GM18951 (cell line): ENCODE data around the gene TMEM106C.

ENCODE experiments used
- POLR2A ChIP-seq: IDR thresholded peaks from 4 replicates; pipeline ENCODE4 v1.6.1; 2011; ENCODE audit warnings: mild to moderate bottlenecking; ENCODE audit not compliant: insufficient read length, insufficient read depth; ENCODE audit errors: extremely low read depth
- in situ Hi-C: fragments of 300-500 bp; cut with MboI; formaldehyde crosslinking; loops from one replicate; pipeline ENCODE4 v1.12.0; 2022; ENCODE audit warnings: low sequenced_read_pairs, mixed read lengths, inconsistent platforms; ENCODE audit not compliant: unreplicated experiment

Gene TMEM106C

DNA sequence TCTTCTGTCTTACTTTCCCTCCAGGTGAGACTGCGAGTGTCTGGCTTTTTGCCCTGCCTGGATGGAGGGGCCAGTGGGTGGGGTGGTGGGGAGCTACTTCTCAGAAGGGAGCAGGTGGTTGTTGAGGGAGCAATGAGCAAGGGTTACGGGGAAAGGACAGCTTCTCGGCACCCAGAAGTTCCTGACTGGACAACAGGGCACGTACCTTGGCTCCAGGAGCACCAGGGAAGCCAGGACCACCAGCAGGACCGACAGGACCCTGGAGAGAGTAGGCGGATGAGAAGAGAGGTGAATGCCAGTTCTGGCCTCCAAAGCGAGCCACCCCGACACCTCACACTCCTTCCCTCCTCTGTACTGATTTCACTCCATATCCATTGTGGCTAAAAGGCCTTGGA lies 25.6 kb downstream of the TMEM106C start:
- in situ Hi-C loops, result no loop called here
- TF ChIP-seq POLR2A, result no peak

DNA sequence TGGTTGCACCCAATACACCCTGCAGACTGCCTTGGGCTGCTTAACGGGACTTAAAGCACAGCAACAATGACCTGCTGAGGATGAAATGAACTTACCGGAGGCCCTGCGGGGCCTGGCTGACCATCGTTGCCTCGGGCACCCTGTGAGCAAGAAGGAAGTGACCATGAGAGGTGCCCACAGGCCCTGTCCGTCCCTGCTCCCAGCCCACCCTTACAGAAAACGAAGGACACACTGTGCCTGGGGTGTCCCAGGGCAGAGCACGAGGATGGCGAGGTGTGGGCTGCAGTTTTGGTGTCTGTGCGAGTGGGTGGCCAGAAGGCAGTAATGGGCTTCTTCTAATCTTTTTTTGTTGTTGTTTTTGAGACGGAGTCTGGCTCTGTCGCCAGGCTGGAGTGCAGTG lies 26.3 kb downstream of the TMEM106C start:
- in situ Hi-C loops, result no loop called here
- no peak for TF ChIP-seq POLR2A

DNA sequence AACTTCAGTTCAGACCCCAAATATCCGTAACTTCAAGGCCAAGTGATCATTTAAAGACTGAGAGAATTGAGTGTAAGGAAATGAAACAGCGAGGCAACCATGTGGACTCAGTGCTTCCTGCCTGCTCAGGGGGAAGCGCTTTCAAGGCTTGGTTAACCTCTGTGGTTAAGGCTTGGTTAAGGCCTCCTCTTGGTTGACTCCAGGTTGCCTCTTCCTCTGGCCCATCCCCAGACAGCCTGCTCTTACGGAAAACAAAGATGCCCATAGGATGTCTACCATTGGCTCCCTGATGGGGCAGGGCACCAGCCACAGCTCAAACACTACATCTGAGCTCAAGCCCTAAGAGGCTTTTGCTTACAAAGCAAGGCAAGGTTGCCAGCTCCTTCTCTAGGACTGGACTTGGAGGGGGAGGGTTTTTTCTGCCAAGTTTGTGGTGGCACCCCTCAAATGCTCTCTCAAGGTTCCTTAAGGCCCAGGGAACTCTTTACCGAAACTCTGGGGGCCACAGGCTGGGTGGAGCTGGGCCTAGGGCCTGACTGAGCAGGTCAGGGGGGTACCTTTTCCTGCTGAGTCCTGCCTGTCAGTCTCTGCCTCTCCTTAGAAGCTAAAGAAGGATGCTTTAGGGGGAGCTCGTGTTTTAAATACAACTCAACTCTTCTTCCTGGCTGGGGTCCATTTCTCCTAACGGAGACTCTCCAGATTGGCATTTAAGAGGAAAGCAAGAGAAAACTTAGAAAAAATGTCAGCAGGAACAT lies 27.1 kb downstream of the TMEM106C start:
- no peak for TF ChIP-seq POLR2A
- in situ Hi-C loops, result no loop called here

DNA sequence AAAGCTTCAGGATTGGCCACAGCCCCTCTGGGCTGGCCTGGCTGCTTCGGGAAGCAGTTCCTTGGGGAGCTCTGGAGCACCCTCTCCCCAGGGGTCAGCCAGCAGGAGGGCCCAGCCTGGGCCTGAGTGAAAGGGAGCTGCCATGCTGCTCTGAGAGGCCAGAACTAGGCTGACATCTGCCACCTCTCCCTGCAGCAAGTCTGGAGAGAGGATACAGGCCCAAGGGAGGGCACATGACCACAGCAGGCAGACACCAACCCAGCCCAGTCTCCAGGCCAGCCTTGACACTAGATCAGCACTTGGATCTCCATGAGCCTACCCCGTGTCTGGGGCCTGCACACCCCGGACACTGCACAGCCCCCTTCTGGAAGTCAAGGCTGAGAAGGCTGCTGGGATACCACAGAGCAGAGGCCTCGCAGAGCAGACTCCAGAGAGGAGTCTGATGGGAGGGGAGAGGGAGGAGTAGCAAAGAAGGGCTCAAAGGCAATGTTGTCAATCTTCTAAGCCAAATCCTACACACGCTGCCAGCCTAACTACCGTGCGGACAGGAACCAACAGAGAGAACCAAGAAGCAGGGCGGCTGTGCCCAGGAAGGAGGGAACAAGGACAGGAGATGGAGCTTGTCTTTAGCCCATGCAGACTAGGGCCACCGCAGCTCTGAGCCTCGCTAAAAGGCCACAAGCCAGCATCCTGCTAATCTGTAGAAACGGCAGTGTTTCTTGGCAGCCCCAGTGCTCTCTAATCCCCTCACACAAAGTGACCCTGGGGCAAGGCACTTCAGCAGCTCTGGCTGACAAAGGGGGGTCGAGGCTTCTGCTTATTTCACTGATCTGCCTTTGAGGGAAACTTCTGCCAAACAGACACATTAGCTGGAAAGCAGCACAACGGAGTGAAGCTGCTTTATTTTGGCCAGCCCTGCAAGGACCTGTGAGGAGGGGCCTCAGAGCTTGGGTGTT lies 28.0 kb downstream of the TMEM106C start:
- in situ Hi-C loops, result no loop called here
- no peak for TF ChIP-seq POLR2A

DNA sequence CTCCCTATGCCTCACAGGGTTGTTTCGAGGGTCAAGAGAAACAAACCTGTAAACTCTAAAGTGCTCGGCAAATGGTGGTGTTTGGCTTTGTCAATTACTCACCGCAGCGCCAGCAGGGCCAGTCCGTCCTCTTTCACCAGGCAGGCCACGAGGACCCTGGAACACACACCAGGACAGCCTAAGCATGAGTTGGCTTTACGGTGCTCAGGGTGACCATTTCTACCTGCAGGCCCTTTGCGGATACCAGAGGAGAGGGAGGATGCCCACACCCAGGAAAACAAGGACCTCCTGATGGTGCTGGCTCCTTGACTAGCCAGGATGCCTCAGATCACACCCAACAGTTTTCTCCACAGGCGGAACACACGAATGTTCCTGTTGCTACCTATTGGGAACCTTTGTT lies 29.4 kb downstream of the TMEM106C start:
- in situ Hi-C loops, result no loop called here
- TF ChIP-seq POLR2A, result no peak

DNA sequence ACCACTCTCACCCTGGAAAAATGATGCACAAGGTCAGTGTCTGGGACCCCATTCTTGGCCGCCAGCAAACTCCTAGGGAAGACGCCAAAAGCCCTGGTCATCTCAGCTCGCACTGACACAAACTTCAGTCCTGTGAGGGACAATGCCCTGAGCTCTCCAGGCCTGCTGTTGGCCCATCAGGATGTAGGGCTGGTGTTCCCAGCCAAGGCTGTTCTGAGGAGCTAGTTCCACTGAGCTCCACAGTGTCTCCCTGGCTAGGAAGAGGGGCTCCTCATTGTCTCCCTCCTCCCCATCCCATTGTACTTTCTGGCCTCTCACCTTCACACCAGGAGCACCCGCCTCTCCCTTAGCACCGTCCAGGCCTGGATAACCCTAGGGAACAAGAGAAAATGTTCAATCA lies 30.1 kb downstream of the TMEM106C start:
- in situ Hi-C loops, result no loop called here
- no peak for TF ChIP-seq POLR2A

DNA sequence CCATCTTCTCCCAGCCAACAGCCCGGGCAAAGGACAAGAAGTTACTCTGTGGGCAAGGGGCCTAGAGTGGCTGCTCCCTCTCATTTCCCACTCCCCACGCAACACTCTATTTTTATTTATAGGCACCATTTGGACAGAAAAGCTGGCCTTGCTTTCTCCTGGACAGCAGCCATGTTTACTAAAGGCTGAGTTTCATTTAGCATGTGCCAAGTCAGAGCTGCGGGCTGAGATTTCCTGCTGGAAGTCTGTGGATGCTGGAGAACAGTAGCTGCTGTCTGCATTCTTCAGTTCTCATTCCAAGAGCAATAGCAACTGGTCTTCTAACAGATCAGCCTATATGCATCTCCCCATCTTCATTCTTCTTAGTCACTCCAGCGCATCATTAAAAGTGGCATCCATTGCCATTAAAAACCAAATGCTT lies 32.6 kb downstream of the TMEM106C start:
- in situ Hi-C loops, result no loop called here

DNA sequence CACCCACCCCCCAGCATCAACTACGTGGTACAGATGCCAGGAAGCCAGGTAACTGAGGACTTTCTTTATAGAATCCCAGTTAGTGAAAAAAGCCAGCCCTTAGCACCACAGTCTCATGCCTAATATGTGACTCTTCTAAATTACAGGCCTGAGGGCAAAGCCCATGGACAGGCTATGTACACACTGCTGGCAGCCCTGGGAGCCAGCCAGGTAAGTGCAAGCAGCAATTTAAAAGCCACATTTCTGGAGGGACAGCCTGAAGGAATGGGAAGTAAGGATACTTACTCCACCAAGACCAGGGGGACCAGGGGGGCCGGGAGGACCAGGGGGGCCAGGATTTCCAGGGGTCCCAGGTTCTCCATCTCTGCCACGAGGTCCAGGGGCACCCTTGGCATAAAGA lies 33.9 kb downstream of the TMEM106C start:
- in situ Hi-C loops, result no loop called here
- no peak for TF ChIP-seq POLR2A

More for the DNA sequence above, 32.6 kb downstream of the TMEM106C start:
- no peak for TF ChIP-seq POLR2A

DNA sequence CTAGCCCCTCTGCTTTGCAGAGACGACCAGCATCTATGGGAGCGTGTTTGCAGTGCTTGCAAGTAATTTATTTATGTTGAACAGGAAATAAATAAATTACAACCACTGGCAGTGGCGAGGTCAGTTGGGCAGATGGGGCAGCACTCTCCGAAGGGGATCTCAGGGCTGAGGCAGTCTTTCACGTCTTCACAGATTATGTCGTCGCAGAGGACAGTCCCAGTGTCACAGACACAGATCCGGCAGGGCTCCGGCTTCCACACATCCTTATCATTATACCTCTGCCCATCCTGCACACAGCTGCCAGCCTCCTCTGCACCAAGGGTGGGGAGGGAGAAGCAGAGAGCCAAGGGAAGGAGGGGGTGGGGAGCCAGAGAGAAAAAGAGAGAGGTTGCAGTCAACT lies 36.4 kb downstream of the TMEM106C start:
- in situ Hi-C loops, result no loop called here

DNA sequence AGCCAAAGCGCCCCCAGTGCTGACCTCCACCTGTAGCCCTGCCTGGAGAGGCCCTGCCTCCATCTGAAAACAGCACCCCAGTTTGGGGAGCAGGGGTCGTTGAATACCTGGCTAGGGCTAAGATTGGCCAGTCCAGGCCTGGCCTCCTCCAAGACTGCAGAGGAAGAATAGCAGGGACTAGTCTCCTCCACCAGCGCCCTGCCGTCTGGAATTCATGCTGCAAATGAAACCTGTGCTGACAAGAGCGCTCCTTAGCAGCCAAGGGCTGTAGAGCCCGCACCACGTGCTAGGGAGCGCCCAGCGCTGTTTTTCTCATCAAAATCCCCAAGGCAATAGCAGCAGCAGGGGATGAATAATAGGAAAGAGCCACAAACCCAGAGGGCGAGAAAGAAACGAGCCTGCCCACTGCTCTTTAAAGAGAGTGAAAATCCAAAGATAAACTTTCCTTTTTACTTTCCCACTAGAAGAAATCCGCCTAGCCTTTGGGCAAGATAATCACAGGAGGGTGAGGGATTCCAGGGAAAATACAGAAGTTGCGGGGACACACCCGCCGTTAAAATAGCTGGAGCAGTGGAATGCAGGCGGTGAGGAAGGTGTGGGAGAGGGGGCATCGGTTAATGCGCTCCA lies 37.6 kb downstream of the TMEM106C start:
- TF ChIP-seq POLR2A, result no peak
- in situ Hi-C loops, result no loop called here

More for the DNA sequence above, 36.4 kb downstream of the TMEM106C start:
- no peak for TF ChIP-seq POLR2A

DNA sequence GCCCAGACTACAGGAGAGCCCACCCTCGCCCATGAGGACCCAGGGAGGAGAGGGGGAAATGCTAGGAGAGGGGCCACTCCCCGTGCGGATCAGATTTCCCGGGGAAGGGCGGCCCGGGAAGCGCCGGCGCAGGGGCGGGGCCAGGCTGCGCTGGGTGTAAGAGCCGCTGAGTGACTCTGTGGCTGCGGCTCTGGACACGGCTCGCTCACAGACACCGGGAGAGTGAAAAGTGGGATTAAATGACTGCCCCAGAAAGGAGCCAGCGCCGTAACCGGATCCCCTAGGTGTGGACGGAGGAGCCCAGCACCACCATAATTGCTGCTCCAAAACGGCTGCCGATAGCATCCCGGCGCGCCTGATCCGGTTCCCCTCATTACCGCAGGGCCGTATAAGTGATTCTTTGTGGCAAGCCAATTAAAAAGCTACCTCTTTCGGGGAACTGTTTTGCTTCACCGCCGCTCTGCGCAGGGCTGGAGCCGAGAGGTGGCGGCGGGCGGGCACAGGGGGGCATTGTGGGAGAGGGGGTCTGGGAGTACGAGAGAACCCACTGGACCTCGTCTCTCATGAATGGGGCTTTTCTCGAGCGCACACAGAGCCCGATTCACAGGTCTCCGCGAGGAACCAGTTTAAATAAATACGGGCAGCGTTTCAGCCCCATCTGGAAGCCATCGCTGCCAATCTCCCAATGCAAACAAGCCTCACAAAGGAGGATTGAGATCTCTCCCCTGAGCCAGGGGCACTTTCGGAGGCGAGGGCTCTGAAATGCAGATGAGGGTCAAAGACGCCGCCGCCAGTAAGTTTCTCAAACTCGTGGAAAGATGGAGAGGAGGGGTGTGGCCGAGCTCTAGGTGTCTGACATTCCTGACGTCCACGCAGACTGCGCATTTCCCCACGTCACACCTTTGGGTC lies 38.4 kb downstream of the TMEM106C start:
- in situ Hi-C loops, result no loop called here
- TF ChIP-seq POLR2A, result no peak

DNA sequence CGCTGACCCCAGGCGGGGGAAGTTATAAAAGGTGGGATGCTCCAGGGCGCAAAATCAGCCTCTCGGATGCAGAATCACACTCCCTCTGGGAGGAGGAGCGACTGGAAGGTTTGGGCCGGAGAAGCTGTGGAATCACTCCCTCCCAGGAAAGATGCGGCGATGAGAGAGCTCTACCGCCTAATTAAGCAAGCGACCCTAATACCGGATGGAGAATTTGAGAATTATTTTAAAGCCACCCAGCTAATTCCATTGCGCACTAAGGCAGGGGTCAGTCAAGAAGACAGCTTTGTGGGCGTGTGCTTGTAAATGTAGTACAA lies 39.0 kb downstream of the TMEM106C start:
- in situ Hi-C loops, result no loop called here
- no peak for TF ChIP-seq POLR2A
